GM13977 (cell line): Measurements from ENCODE around the gene ARHGAP40.

Source experiments
- DNase-seq: peaks from one replicate; pipeline ENCODE4 v3.0.0; 2012; ENCODE audit warnings: low spot score
- in situ Hi-C: fragments of 300-500 bp; cut with MboI; formaldehyde crosslinking; loops from one replicate; pipeline ENCODE4 v1.12.0; 2022; ENCODE audit warnings: low sequenced_read_pairs, low pct_unique_long_range_greater_than_20kb, mixed read lengths, inconsistent platforms; ENCODE audit not compliant: unreplicated experiment
- TF ChIP-seq, protein P1 (sequence below): IDR thresholded peaks from 2 replicates; pipeline ENCODE4 v1.5.1; 2012; ENCODE audit warnings: mild to moderate bottlenecking, control low read depth; ENCODE audit not compliant: insufficient read depth; ENCODE audit errors: extremely low read depth, missing control alignments

The ARHGAP40 gene

DNA sequence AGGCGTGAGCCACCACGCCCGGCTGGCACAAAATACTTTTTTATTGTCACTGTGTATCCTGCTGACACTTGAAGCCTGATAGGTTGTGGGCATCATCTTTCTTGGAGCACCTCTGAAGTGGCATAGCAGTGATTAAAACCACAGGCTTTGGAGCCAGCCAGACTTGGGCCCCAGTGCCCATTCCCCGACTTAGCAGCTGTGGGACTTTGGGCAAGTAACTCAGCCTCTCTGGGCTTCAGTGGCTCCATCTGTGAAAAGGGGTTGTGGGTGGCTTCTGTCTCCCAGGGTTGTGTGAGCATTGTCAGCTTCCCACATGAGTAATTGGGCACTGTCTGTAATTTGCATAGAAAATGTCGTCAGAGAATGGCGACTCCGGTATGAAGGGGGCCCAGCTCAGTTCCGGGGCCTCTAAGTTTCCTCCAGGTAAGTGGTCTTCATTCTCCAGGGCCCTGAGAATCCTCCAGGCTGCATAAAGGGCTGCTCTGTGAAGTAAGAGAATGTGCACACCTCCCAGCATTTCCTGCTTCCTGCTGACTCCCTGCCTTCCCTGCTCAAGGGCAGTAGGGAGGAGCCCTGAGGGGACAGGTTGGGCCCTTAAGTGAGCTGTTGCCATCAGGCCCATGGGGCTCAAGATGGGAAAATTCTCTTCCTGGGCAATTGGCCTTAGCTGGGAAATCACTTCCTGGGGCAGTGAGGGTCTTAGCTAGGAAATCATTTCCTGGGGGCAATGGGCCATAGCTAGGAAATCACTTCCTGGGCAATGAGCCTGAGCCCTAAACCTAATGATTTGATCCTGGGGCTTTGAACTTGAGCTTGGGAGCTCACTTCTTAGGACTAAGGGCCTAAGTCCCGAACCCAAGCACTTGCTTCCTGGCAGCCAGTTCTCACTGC lies 27.2 kb downstream of the ARHGAP40 start:
- DNase-seq = no peak
- in situ Hi-C loops = no loop called here

GRCh38 chr20:38629979-38630378 lies 28.4 kb downstream of the ARHGAP40 start:
- TF ChIP-seq, protein P1, sequence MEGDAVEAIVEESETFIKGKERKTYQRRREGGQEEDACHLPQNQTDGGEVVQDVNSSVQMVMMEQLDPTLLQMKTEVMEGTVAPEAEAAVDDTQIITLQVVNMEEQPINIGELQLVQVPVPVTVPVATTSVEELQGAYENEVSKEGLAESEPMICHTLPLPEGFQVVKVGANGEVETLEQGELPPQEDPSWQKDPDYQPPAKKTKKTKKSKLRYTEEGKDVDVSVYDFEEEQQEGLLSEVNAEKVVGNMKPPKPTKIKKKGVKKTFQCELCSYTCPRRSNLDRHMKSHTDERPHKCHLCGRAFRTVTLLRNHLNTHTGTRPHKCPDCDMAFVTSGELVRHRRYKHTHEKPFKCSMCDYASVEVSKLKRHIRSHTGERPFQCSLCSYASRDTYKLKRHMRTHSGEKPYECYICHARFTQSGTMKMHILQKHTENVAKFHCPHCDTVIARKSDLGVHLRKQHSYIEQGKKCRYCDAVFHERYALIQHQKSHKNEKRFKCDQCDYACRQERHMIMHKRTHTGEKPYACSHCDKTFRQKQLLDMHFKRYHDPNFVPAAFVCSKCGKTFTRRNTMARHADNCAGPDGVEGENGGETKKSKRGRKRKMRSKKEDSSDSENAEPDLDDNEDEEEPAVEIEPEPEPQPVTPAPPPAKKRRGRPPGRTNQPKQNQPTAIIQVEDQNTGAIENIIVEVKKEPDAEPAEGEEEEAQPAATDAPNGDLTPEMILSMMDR = no peak
- no peak for DNase-seq
- in situ Hi-C loops = no loop called here

More for the DNA sequence above, 27.2 kb downstream of the ARHGAP40 start:
- TF ChIP-seq, protein P1 = no peak

GRCh38 chr20:38630727-38631126 lies 29.1 kb downstream of the ARHGAP40 start:
- in situ Hi-C loops = no loop called here
- no peak for DNase-seq
- TF ChIP-seq, protein P1 = no peak

GRCh38 chr20:38631155-38632022 lies 29.8 kb downstream of the ARHGAP40 start:
- no peak for DNase-seq
- in situ Hi-C loops = no loop called here
- TF ChIP-seq, protein P1 = no peak

DNA sequence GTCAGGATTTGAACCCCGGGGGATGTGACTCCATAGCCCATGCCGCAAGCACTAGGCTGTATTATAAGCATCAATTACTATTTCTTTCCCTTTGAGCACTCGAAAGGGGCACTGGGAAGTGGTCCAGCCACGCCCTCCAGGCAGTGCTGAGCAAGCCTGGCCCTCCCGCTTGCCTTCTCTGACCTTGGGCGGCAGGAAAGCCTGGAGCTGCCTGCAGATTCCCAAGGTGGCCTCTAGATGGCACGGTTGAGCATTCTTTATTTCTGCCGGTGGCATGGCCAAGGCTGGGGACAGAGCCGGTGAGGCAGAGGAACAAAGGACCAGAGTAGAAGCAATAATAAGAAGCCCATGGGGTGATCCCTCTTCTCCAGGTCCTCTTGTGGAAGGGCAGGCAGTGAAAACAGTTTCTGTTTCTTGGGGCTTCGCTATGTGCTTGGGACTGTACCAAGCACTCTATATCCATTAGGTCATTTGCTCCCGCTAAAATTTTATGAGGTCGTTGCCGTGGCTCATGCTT lies 32.0 kb downstream of the ARHGAP40 start:
- in situ Hi-C loops = no loop called here
- DNase-seq = peak; percentile 84
- TF ChIP-seq, protein P1 = peak; percentile 86

DNA sequence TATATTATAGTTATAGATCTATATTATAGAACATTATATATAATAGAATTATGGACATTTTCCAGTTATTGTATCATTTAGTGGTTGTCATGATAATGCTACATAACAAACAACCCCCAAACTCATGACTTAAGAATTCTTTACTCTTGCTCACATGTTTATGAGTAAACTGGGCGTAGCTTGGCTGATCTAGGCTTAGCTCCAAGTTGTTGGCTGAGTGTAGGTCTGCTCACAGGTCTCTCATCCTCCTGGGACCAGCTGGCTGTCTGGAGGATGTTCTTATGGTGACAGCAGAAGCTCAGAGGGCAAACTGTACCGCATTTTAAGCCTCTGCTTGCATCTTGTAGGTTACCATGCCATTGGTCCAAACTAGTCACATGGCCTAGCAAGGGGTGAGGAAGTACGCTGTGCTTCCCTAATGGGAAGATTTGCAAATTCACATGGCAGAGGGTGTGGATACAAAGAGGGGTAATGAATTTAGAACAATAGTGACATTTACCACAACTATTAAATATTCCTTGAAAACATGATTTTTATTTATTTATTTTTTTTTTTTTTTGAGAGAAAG lies 34.2 kb downstream of the ARHGAP40 start:
- TF ChIP-seq, protein P1 = no peak
- no peak for DNase-seq
- in situ Hi-C loops = no loop called here
